ENCODE results near the gene CRISPLD2.
"Not testable (repeated sequence)": the region's sequence is repeated elsewhere in the genome, so short reads cannot be mapped to it uniquely, and the experiment has no call there.

Gene CRISPLD2

DNA sequence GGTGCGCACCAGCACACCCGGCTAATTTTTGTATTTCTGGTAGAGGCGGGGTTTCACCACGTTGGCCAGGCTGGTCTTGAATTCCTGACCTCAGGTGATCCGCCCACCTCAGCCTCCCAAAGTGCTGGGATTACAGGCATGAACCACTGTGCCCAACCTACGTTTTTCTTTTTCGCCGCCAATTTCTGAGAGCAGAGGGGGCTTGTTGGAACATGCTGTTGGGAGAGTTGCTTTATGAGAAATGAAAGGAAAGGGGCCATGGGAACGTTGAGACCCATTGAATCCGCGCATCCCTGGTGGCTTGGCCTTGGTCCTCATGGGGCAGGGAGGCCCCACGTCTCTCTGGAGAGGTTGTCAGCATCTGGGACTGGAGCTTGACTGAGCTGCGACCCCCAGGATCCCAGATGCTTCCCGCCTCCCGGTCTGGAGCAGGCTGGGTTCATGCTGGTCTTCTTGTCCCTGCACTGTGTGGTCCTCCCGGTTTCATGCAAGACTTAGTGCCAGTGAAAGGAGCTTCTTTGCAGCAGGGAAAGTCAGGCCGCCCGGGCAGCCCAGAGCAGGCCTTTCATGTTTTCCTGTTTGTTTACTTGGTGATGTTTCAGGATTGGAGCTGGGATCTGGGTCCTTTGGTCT, 22.8 kb downstream of the CRISPLD2 start:
- no peak for DNase-seq

DNA sequence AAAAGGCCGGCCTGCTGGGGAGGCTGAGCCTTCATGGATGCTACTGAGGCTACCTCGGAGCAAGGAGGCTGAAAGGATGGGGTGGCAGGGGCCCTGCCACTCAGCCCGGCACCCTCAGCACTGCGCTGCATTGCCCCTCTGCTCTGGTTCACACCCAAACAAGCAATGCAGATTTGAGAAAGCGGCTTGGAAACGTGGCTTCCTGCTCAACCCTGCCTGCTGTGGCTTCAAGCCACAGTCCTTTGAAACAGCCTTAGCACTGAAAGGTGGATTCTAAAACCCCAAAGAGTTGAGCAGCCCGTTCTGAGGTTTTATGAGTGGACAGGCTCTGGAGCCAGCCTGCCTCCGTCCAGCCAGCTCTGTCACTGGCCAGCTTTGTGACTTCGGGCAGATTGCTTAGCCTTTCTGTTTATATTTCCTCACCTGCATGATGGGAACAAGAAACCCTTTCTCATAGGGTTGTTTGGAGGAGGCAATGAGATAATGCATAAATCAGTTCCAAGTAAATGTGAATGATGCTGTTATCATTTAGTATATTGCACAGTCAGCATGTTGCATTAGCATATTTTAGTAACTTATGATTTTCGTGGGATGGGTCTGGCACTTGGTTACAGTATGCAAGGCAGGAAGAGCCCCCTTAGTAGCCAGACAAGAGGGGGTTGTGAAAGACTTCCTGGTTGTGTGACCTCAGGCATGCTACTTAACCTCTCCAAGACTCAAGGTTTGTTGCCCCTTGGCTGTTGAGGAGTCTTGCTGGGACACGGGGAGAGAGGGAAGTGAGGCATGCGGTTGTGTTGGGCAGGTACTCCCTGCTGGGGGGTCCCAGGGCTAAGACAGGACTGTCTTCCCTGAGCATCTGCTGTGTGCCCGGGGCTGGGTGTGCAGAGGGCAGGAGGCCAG, 23.6 kb downstream of the CRISPLD2 start:
- DNase-seq: no peak

DNA sequence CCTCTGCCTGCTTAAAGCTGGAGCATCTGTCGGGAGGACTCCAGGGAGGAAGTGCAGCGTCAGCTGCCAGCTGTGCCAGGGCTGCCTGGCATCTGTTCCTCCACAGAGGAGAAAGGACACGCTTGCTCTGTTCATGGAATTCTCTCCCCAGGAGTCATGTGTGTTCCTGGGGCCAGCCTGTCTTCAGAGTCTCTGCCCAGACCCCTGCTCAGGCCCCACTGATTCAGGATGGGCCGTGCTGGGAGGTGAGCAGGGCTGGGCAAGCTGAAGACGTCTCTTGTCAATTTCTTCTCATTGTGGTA, 24.2 kb downstream of the CRISPLD2 start:
- no peak for DNase-seq

DNA sequence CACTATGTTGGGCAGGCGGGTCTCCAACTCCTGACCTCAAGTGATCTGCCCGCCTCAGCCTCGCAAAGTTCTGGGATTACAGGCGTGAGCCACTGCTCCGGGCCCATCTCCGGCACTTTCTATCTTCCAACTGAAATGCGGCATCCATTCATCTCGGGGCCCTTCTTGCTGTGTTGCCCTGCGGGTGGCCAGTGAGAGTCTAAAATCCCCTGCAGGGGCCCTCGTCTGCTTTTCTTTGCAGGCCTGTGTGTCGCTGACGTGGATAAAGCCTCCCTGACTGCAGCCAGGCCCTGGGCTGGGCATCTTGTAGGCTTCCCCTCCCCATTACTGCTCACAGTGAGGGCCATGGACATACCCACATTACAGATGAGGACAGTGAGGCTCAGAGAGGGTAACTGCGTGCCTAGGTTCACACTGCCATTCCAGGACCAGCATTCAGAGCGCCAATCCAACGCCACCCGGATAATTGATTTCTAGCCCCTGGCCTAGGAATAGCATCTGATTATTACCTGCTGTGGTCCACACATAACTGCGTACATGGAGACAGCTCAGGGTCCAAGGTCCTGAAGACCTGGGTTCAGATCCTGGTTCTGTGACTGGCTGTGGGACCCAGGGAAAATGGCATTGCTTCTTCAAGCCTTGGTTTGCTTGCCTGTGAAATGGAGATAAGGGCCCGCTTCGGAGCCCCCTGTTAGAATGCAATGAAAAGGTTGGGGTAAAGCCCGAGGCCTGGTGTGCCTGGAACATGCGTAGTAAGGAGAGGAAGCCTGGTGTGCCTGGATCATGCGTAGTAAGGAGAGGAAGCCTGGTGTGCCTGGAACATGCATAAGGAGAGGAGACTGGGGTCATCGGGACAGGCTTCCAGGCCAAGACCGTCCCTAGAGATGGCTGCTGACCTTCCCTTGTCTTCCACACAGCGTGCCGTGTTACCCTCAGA, 25.0 kb downstream of the CRISPLD2 start:
- DNase-seq: no peak

DNA sequence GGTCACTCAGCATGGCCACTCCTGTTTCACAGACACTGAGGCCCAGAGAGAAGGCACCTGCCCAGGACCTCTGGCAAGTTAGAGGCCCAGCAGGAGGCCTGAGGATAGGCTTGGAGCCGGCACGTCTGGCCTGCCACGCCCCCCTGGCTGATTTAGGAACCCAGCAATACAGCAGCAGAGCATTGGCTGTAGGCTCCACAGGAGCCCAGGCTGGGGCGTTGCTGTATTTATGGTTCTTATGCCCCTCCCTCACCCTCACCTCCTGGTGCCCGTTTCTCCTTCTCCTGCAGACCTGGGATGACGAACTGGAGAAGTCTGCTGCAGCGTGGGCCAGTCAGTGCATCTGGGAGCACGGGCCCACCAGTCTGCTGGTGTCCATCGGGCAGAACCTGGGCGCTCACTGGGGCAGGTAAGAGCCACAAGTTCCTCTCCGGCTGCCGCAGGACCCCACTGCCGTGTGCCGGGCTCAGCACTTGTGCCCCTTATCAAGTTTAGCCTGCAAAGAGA, 25.8 kb downstream of the CRISPLD2 start:
- DNase-seq: no peak

DNA sequence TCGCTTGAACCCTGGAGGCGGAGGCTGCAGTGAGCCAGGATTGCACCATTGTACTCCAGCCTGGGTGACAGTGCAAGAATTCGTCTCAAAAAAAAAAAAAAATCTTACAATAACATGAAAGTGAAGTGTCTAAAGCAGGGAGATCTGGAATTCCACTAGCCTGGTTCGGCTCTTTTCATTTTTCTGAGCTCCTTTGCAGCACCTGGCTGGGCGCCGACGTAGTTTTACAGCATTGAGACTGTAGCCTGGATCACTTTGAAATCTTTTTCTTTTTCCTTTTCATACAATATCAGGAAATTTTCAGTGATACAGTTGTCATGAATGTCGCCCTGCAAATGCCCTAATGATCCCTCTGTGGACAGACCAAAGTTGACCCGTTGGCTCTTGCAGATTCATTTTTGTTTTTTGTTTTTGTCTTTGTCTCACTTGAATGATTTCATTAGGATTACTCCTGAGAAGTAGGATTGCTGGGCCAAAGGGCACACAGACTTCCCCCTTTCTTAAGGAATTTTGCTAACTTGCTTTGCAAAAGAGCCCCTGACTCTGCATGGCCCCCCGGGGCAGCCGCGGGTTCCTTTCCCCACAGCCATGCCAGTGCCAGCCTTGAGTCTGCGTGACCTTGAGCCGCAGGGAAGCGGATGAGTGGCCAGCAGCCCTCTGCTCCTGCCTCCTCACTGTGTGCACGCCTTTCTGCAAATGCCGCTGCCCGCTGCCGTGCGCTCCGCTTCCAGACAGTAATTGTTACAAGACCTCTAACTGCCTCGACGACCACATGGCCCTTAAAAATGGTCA, 28.0 kb downstream of the CRISPLD2 start:
- no peak for DNase-seq

DNA sequence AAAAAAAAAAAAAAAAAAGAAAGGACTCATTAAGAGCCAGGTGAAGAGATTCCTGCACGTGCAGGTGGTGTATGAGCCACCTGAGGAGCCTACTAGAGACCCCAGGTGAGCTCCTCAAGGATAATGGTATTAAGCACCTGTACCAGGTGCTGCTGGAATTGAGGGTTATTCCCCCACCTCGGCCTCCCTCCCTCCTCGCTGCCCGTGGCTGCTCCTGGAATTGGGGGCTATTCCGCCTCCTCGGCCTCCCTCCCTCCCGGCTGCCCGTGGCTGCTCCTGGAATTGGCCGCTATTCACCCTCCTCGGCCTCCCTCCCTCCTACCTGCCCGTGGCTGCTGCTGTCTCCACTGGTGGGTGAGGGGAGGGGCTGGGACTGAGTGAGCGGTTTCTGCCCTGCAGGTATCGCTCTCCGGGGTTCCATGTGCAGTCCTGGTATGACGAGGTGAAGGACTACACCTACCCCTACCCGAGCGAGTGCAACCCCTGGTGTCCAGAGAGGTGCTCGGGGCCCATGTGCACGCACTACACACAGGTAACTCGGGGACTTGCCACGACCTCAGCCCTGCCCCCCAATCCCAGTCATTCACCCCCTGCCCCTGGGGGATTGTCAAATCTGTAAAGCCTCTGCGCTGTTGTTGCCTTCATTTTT, 29.3 kb downstream of the CRISPLD2 start:
- DNase-seq: no peak

DNA sequence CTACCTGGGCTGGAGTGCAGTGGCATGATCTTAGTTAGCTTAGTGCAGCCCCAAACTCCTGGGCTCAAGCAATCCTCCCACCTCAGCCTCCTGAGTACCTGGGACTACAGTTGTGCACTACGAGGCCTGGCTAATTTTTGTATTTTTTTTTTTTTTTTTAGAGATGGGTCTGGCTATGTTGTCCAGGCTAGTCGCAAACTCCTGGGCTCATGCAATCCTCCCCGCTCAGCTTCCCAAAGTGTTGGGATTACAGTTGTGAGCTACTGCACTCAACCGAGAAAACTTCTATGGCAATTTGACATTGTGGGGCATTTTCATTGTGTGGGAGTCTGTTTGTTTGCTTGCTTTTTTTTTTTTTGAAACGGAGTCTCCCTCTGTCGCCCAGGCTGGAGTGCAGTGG, 30.0 kb downstream of the CRISPLD2 start:
- no peak for DNase-seq

DNA sequence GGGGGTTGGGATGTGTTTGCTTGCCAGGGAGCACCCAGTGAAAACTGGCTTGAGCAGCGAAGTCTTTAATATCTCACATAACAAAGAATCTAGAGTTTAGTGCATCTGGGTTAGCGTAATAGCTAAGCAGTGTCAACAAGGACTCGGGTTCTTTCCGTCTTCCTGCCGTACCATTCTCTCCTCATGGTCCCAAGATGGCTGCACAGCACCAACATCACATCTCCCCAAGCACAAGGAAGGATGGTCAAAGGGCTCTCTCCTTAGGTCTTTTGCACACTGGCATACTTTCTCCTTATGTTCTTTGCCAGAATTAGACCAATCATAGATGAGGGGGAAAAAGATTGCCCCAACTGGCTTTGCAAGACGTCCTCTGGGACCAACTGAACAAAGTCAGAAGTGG, 30.9 kb downstream of the CRISPLD2 start:
- no peak for DNase-seq

DNA sequence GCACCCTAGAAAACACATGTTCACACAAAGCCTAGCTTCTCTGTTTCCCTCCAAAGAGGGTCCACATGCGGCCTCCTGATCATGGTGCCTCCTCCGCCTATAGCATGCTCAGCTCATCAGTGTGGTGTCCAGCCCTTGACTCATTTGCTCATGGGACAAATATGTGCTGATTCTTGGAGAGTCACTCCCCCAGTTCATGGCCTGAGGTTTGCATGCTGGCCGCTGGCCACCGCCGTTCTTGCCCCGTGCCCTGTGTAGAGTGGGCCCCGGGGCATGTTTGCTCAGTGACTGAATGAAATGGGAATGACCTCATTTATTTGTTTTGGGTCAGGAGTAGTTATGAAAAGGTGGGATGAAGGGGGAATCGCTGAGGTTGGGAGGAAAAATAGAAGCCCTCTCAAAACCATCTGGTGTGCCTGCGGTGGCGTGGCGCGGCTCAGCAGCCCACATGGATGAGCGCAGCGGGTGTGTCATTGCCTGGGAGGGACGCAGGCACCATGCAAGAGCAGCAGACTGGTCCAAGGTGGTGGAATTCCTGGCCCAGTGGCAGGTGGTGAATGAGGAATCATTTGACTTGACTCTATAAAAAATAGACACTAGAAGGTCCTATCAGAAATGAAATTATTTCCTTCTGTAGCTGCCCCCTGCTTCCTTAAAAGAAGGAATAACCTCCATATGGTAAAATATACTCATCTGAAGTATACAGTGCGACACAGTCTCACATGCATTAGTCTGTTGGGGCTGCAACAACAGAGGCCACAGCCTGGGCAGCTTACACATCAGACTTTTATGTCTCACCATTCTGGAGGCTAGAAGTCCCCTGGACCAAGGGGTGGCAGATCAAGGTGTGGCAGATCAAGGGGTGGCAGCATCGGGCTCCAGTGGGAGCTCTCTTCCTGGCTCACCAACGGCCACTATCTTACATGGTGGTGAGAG, 31.7 kb downstream of the CRISPLD2 start:
- no peak for DNase-seq

DNA sequence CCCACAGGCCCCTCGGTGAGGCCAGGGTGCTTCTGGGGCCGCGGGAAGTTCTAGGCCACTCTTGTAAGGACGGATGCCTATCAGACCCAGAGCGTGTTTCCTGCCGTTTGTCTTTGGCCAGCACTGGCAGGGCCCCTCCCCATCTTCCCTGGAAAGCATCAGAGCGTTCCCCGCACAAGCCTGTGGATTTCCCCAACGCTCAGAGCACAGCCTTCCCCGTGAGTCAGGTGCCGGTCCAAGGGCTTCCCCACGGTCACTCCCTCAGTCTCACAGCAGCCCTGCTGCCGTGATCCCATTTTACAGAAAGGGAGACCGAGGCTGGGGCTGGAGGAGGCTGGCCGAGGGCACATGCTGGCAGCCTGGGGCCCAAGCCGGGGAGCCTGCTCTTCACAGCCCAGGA, 33.7 kb downstream of the CRISPLD2 start:
- no peak for DNase-seq

DNA sequence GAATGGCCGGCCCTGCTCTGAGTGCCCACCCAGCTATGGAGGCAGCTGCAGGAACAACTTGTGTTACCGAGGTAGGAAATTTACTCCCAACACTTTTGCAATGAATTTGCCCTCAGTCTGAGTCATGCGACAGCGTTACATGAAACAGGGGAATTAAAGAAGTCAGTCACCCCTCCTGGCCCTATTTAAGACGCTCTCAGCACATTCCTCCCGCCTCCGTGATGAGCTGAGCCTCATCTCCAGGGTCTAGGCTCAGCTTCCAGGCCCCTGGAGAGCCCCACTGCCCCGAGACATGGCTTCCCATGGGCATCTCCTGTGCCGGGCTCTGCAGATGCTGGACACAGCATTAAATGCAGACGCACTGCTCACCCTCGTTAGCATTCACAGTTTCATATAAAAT, 35.0 kb downstream of the CRISPLD2 start:
- no peak for DNase-seq

DNA sequence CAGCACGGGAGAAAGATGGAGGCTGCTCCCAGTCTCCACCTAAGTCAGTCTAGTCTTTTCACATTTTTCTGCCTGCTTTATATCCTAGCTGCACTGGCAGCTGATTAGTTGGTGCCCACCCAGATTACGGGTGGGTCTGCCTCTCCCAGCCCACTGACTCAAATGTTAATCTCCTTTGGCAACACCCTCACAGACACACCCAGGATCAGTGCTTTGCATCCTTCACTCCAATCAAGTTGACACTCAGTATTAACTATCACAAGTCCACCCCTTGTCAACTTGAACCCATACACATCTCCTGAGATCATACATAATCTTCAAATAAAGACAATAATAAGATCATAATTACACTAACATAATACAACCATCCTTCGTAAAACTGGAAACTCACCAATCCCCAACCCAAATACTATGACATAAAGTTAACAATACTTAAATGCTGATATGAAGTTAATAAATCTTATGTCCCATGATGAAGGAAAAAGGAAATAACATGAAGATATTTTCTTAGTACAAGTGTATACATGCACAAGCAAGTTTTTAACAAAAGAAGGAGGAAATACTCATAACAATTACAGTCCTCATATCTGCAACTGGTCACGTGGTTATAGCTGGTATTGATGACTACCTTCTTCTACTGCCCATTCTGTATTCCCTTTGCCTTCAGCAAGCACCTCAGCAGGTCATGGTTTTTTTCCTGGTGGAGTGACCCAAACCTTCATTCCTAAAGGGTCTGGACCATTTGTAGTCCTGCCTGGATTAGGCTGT, 35.8 kb downstream of the CRISPLD2 start:
- not testable (repeated sequence) for DNase-seq

DNA sequence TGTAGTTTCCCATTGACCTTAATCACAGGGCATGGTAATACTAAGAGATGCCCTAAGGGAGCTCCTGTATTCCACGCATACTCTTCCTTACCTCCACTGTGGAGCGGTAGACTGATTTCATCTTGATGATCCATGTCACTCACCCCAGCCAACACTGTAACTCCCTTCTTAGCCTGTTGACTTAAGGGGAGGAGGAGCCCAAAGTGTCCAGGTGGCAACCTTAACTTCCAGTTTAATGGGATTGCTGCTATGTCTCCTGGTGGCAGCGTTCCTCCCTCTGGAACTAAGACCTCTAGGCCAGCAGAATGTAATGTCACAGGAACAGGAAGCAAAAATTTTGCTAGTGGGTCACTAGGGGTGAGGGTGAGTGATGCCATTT, 36.4 kb downstream of the CRISPLD2 start:
- not testable (repeated sequence) for DNase-seq

DNA sequence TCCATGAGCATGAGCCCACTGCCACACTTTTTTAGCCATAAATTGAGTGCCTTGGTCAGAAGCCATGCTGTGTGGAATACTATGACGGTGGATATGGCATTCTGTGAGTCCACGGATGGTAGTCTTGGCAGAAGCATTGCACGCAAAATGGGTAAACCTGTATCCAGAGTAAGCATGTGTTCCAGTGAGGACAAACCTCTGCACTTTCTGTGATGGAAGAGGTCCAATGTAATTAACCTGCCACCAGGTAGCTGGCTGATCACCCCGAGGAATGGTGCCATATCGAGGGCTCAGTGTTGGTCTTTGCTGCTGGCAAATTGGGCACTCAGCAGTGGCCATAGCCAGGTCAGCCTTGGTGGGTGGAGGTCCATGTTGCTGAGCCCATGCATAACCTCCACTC, 37.0 kb downstream of the CRISPLD2 start:
- DNase-seq: not testable (repeated sequence)

DNA sequence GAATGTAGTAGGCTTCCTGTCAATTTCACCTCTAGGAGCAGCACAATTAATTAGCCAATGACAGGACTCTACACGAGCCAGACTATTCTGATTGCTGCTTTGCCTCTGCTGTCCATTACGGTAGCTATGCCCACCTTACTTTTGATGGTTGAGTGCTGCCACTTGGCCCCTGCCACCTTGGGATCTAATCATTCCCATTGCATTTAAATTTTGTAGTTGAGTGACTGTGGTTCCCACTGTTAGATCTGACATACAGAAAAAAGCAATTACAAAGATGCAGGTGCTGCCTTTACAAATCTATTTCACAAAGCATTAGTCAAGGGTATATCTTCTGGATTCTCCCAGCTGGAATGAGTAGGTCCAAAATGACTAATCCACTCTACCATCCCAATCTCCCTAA, 39.9 kb downstream of the CRISPLD2 start:
- no peak for DNase-seq

DNA sequence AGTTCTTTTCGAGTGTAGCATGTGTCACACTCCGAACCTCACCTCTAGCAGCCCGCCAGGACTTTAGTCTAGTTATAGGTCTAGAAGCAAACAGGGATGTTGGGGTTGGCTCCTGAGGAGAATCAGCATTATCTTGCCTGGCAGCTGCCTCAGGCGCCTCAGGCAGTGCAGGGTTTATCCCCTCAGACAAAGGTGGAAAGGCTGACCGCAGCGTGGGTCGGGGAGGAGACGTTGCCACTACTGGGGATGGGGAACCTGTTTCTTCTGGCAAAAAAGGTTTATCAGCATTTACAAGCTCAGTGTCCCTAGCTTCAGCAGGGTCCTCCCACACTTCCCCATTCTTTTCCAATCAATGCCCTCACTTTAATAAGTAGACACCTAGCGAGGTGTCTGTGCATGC, 40.6 kb downstream of the CRISPLD2 start:
- no peak for DNase-seq

DNA sequence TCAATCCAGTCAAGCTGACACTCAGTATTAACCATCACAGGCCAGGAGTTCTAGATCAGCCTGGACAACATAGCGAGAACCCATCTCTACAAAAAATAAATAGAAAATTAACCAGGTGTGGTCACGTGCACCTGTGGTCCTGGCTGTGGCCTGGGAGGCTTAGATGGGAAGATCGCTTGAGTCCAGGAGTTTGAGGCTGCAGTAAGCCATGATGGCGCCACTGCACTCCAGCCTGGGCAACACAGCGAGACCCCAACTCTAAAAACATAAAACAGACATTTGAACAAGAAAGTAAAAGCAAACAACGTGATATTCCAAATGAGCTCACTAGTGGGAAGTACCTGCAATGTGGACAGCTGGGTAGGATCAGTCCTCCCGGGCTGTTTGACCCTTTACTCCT, 41.9 kb downstream of the CRISPLD2 start:
- DNase-seq: no peak

DNA sequence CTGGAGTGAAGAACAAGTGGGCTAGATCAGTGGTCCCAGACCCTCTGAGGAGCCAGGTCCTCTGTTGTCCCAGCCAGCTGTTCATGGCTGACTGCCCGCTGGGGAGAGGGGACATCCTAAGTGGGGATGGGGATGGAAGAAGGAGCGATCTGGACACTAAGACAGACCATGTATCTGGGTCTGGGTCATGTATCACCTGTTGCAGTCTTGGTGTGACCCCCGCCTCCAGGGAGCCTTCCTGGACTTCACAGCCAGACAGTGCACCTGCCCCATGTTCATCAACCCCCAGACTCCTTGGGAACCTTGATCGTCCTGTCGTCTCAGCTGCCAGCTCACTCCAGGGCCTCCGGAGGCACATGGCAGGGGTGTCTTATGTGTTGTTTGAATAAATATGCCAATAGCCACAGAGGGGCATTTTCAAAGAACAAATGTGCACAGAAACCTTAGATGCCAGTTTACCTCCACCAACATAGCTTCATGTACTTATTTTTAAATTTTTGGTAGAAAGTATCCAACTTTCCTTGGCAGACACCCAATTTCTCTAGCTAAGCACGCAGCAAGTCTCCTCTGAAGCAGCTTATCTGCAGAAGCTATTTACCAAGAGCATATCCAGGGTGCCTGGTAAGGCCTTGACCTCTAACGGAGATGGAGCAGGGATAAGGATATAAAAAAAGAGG, 43.2 kb downstream of the CRISPLD2 start:
- DNase-seq: no peak

DNA sequence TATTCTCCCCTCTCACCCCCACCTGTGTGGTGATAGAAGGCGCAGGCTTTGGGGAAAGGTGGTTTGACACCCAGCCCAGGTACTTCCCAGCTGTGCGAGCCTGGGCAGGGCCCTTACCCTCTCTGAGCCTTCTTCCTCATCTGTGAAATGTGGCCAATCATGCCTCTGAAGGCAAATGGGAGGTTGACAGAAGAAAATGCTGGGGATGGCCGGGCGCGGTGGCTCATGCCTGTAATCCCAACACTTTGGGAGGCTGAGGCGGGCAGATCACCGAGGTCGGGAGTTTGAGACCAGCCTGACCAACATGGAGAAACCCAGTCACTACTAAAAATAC, 43.7 kb downstream of the CRISPLD2 start:
- no peak for DNase-seq

Data from bone marrow (tissue), 2 donors.